Ishikawa (cell line): ENCODE measurements around the gene COMMD9.

Experiments
- CEBPB ChIP-seq: IDR thresholded peaks from 2 replicates; pipeline ENCODE4 v1.6.1; 2012
- CREB1 ChIP-seq: IDR thresholded peaks from 2 replicates; pipeline ENCODE4 v1.6.1; 2012; ENCODE audit warnings: low read depth
- EGR1 ChIP-seq: IDR thresholded peaks from 2 replicates; pipeline ENCODE4 v1.6.1; 2012
- EP300 ChIP-seq: IDR thresholded peaks from 2 replicates; pipeline ENCODE4 v1.6.1; 2012; ENCODE audit warnings: borderline replicate concordance
- FOXM1 ChIP-seq: IDR thresholded peaks from 2 replicates; pipeline ENCODE4 v1.6.1; 2012; ENCODE audit warnings: low read depth, borderline replicate concordance
- NFIC ChIP-seq: IDR thresholded peaks from 2 replicates; pipeline ENCODE4 v1.6.1; 2012
- RAD21 ChIP-seq: IDR thresholded peaks from 2 replicates; pipeline ENCODE4 v1.6.1; 2012; ENCODE audit warnings: low read depth
- TAF1 ChIP-seq: IDR thresholded peaks from 2 replicates; pipeline ENCODE4 v1.6.1; 2012; ENCODE audit warnings: low read depth, mild to moderate bottlenecking
- TCF12 ChIP-seq: IDR thresholded peaks from 2 replicates; pipeline ENCODE4 v1.6.1; 2012; ENCODE audit warnings: low read depth
- TEAD4 ChIP-seq: IDR thresholded peaks from 2 replicates; pipeline ENCODE4 v1.6.1; 2012
- YY1 ChIP-seq: IDR thresholded peaks from 2 replicates; pipeline ENCODE4 v1.6.1; 2012; ENCODE audit warnings: low read depth
- ZBTB7A ChIP-seq: IDR thresholded peaks from 2 replicates; pipeline ENCODE4 v1.6.1; 2012; ENCODE audit warnings: low read depth
- TF ChIP-seq, protein P1 (sequence below): IDR thresholded peaks from 2 replicates; pipeline ENCODE4 v1.6.1; 2012; ENCODE audit warnings: low read depth, mild to moderate bottlenecking
- TF ChIP-seq, protein P2 (sequence below): IDR thresholded peaks from 2 replicates; pipeline ENCODE4 v1.6.1; 2012
- TF ChIP-seq, protein P3 (sequence below): IDR thresholded peaks from 2 replicates; pipeline ENCODE4 v1.6.1; 2012

COMMD9 gene

DNA sequence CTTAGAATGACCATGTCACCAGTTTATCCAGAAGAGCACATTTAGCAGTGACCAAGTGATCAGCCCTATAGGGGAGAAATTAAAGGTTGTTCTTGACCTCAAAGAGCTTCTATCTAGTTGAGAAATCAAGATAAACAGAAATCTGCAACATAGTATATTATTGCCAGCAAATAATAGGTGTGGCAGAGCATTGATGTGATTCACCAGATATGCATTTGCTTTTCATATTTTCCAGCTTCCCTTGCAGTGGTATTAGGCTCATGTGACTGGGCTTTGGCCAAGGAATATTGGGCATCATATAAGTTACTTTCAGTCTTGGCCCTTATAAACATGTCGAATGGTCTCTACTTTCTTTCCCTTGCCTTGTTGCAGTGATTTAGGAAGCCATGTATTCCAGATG is 34.5 kb downstream of the COMMD9 start:
- no peak for TF ChIP-seq EGR1
- TF ChIP-seq CEBPB = no peak
- TF ChIP-seq YY1 = no peak
- no peak for TF ChIP-seq CREB1
- TF ChIP-seq, protein P1, sequence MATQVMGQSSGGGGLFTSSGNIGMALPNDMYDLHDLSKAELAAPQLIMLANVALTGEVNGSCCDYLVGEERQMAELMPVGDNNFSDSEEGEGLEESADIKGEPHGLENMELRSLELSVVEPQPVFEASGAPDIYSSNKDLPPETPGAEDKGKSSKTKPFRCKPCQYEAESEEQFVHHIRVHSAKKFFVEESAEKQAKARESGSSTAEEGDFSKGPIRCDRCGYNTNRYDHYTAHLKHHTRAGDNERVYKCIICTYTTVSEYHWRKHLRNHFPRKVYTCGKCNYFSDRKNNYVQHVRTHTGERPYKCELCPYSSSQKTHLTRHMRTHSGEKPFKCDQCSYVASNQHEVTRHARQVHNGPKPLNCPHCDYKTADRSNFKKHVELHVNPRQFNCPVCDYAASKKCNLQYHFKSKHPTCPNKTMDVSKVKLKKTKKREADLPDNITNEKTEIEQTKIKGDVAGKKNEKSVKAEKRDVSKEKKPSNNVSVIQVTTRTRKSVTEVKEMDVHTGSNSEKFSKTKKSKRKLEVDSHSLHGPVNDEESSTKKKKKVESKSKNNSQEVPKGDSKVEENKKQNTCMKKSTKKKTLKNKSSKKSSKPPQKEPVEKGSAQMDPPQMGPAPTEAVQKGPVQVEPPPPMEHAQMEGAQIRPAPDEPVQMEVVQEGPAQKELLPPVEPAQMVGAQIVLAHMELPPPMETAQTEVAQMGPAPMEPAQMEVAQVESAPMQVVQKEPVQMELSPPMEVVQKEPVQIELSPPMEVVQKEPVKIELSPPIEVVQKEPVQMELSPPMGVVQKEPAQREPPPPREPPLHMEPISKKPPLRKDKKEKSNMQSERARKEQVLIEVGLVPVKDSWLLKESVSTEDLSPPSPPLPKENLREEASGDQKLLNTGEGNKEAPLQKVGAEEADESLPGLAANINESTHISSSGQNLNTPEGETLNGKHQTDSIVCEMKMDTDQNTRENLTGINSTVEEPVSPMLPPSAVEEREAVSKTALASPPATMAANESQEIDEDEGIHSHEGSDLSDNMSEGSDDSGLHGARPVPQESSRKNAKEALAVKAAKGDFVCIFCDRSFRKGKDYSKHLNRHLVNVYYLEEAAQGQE = no peak
- TF ChIP-seq RAD21 = no peak
- TF ChIP-seq TCF12 = no peak
- no peak for TF ChIP-seq FOXM1
- no peak for TF ChIP-seq NFIC
- TF ChIP-seq, protein P2, sequence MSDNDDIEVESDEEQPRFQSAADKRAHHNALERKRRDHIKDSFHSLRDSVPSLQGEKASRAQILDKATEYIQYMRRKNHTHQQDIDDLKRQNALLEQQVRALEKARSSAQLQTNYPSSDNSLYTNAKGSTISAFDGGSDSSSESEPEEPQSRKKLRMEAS = no peak
- no peak for TF ChIP-seq EP300
- no peak for TF ChIP-seq TAF1
- TF ChIP-seq ZBTB7A = no peak
- TF ChIP-seq, protein P3, sequence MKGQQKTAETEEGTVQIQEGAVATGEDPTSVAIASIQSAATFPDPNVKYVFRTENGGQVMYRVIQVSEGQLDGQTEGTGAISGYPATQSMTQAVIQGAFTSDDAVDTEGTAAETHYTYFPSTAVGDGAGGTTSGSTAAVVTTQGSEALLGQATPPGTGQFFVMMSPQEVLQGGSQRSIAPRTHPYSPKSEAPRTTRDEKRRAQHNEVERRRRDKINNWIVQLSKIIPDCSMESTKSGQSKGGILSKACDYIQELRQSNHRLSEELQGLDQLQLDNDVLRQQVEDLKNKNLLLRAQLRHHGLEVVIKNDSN = no peak
- TF ChIP-seq TEAD4 = no peak

DNA sequence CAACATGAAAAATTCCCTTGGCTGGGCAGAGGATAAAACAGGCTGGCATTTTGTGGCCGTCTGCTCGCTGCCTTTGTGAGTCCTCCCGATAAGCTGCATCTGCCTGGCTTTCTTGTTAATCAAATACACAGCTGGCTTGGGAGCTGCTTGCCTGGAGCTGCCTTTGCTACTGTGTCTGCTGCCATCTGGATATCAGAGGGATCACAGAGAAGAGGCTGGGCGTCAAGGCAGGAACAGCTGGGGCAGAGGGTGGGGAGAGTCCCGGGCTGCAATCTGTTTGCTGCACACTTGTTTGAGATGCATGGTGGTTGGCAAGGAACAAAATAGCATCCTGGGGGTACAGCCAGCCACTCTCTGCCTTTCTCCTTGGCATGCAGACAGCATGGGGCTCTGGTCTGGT is 36.0 kb downstream of the COMMD9 start:
- TF ChIP-seq TEAD4 = no peak
- TF ChIP-seq, protein P2 = no peak
- no peak for TF ChIP-seq CEBPB
- TF ChIP-seq ZBTB7A = no peak

DNA sequence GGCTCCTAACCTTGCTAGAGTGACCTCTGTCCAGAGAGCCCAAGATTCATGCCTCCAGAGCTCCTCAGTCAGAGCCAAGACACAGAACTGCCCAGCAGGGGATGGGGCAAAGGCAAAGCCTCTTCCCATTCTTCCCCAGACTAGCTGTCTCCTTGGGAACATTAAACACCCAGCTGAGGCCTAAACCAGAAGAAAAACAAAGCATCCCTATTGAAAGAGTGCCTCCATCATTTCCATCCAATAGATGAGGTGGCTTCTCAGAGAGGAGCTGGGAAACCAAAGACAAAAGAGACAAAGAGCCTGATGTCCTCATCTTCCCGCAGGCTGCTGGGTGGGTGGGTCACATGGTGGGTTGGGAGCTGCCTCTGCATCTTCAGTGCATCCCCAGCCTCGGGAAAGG is 37.4 kb downstream of the COMMD9 start:
- TF ChIP-seq, protein P2 = no peak
- TF ChIP-seq TEAD4 (no peak), ZBTB7A (no peak), TAF1 (no peak), EP300 (no peak), FOXM1 (no peak), CEBPB (no peak), NFIC (no peak), YY1 (no peak), RAD21 (no peak)
- TF ChIP-seq, protein P3 = no peak

DNA sequence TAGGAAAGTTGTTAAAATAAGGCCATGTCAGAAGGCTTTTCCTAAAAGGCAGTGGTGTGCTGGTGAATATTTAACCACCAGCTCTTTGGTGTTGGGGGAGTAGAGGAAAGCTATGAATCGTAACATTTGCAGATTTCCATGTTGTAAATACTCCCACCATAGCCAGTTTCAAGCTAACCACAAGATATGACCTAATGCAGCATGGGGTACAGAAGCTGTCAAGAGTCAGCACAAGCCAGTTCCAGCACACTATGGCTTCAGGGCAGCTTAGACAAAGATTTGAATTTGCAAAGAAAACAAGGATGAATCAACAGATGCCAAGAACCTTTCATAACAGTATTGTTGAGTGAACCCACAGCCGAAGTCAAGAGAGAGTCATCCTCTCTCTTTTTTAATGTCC is 40.0 kb downstream of the COMMD9 start:
- TF ChIP-seq YY1 (no peak), EGR1 (no peak), NFIC (no peak), RAD21 (no peak), TAF1 (no peak), EP300 (no peak), FOXM1 (no peak), ZBTB7A (no peak), CEBPB (no peak)
- TF ChIP-seq, protein P3 = no peak
- TF ChIP-seq, protein P1 = no peak
- TF ChIP-seq, protein P2 = no peak

DNA sequence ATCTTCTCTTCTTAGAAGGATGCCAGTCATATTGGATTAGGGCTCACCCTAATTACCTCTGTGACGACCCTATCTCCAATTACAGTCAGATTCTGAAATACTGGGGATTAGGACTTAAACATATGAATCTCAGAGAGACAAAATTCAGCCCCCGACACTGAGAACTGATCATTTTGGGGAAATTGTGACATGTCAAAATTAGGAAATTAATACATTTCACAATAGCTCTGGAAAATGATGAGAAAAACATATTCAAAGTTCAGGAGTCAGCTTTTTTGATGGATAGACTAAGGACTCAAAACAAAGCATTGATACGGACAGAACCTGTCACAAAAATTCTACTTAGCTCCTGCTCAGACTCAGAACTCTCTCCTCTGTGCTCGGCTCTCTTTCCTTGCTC is 40.8 kb downstream of the COMMD9 start:
- TF ChIP-seq TEAD4 (no peak), TAF1 (no peak), EP300 (no peak), YY1 (no peak), FOXM1 (no peak), EGR1 (no peak), CREB1 (no peak), TCF12 (no peak), RAD21 (no peak), CEBPB (no peak), ZBTB7A (no peak), NFIC (no peak)
- TF ChIP-seq, protein P1 = no peak
- TF ChIP-seq, protein P3 = no peak
- TF ChIP-seq, protein P2 = no peak
